ENCODE data around the gene WNT9B. TPM values are rescaled to one million over a fixed set of nuclear protein-coding genes. Genes with fewer than 3 reads are reported as not detected.

The WNT9B gene
- total RNA-seq, 1 donor: 0.36 TPM

GRCh38 chr17:46841561-46842379, 9.6 kb upstream of the WNT9B start:
- peak overlapping the region; percentile 74 for H3K4me2 ChIP-seq (ENCODE audit: insufficient read depth, low read length)

GRCh38 chr17:46842835-46843234, 8.5 kb upstream of the WNT9B start:
- H3K4me1 ChIP-seq (ENCODE audit: insufficient read depth, low read length): no peaks in the 10 kb centered on the region
- no peaks in the 10 kb centered on the region for H3K79me2 ChIP-seq (ENCODE audit: insufficient read depth, low read length)
- TF ChIP-seq CTCF (IDR thresholded peaks at IDR 0.05; ENCODE audit: extremely low read depth, low read depth, low read length): peak; percentile 55
- H2AFZ ChIP-seq (ENCODE audit: low read length): no peak overlapping the region
- peaks cover 32% of the 10 kb centered on the region for H3K27me3 ChIP-seq (ENCODE audit: insufficient read depth, low read length)
- H3K36me3 ChIP-seq (ENCODE audit: insufficient read depth, low read length): no peaks in the 10 kb centered on the region
- no peaks in the 10 kb centered on the region for H4K20me1 ChIP-seq (ENCODE audit: insufficient read depth, low read length)
- H3K9me3 ChIP-seq (ENCODE audit: low read depth, low read length): no peaks in the 10 kb centered on the region
- H3K27ac ChIP-seq (ENCODE audit: low read depth, low read length): no peak overlapping the region
- peak; percentile 58 for DNase-seq (ENCODE audit: insufficient read length, low spot score, missing footprints)
- no peak overlapping the region for H3K4me2 ChIP-seq (ENCODE audit: insufficient read depth, low read length)
- no peak overlapping the region for H3K4me3 ChIP-seq (ENCODE audit: insufficient read depth, low read length)

More at GRCh38 chr17:46841561-46842379, 9.6 kb upstream of the WNT9B start:
- peak; percentile 67 for TF ChIP-seq CTCF (IDR thresholded peaks at IDR 0.05; ENCODE audit: extremely low read depth, low read depth, low read length)
- Histone ChIP-seq H2AFZ (ENCODE audit: low read length) (peak overlapping the region; percentile 89), H3K79me2 (ENCODE audit: insufficient read depth, low read length) (no peaks in the 10 kb centered on the region), H3K36me3 (ENCODE audit: insufficient read depth, low read length) (no peaks in the 10 kb centered on the region), H3K9me3 (ENCODE audit: low read depth, low read length) (no peaks in the 10 kb centered on the region), H3K27me3 (ENCODE audit: insufficient read depth, low read length) (peaks cover 21% of the 10 kb centered on the region), H3K4me3 (ENCODE audit: insufficient read depth, low read length) (peak overlapping the region; percentile 57), H3K4me1 (ENCODE audit: insufficient read depth, low read length) (no peaks in the 10 kb centered on the region), H3K27ac (ENCODE audit: low read depth, low read length) (no peak overlapping the region), H4K20me1 (ENCODE audit: insufficient read depth, low read length) (no peaks in the 10 kb centered on the region)
- peak; percentile 95 for DNase-seq (ENCODE audit: insufficient read length, low spot score, missing footprints)

GRCh38 chr17:46847204-46848191, 3.9 kb upstream of the WNT9B start:
- no peak for TF ChIP-seq CTCF (IDR thresholded peaks at IDR 0.05; ENCODE audit: extremely low read depth, low read depth, low read length)
- H3K9me3 ChIP-seq (ENCODE audit: low read depth, low read length): no peaks in the 10 kb centered on the region
- H3K79me2 ChIP-seq (ENCODE audit: insufficient read depth, low read length): no peaks in the 10 kb centered on the region
- no peak overlapping the region for H3K4me3 ChIP-seq (ENCODE audit: insufficient read depth, low read length)
- no peak overlapping the region for H3K4me2 ChIP-seq (ENCODE audit: insufficient read depth, low read length)
- H3K4me1 ChIP-seq (ENCODE audit: insufficient read depth, low read length): no peaks in the 10 kb centered on the region
- peak; percentile 8 for DNase-seq (ENCODE audit: insufficient read length, low spot score, missing footprints)
- no peaks in the 10 kb centered on the region for H3K36me3 ChIP-seq (ENCODE audit: insufficient read depth, low read length)
- no peak overlapping the region for H2AFZ ChIP-seq (ENCODE audit: low read length)
- no peaks in the 10 kb centered on the region for H4K20me1 ChIP-seq (ENCODE audit: insufficient read depth, low read length)
- peaks cover 63% of the 10 kb centered on the region for H3K27me3 ChIP-seq (ENCODE audit: insufficient read depth, low read length)
- H3K27ac ChIP-seq (ENCODE audit: low read depth, low read length): no peak overlapping the region

Data from osteoblast (primary cell).